Measurements from ENCODE around the gene SARM1.

GRCh38 chr17:28396635-28397239, 25.2 kb downstream of the SARM1 start:
- TF ChIP-seq CTCF (IDR thresholded peaks at IDR 0.05; ENCODE audit: extremely low read depth in 1 of 2, insufficient read depth in 1 of 2, low read depth in 1 of 2, low read length in 2 of 2) (no peak), EZH2 (IDR thresholded peaks at IDR 0.05; ENCODE audit: borderline replicate concordance, low read depth, low read length, severe bottlenecking) (no peak), POLR2A (IDR thresholded peaks at IDR 0.05; ENCODE audit: low read depth, low read length) (no peak), MAX (IDR thresholded peaks at IDR 0.05; ENCODE audit: insufficient read depth, insufficient read length) (no peak), POLR2AphosphoS5 (IDR thresholded peaks at IDR 0.05; ENCODE audit: insufficient read depth, low read depth, low read length) (no peak), MYC (IDR thresholded peaks at IDR 0.05; ENCODE audit: low read depth, low read length) (no peak), FOS (IDR thresholded peaks at IDR 0.05; ENCODE audit: borderline replicate concordance, insufficient read depth, low read length) (no peak)
